H1 (cell line): Measurements from ENCODE around the gene ENOPH1. TPM values are rescaled to one million over a fixed set of nuclear protein-coding genes. Genes with fewer than 3 reads are reported as not detected.

ENCODE experiments used
- CTCF ChIA-PET: fragments of 300-600 bp; sonication (Branson Sonifier 250); formaldehyde crosslinking; loops from one replicate; lab custom pipeline; 2021; ENCODE audit not compliant: partially characterized antibody; lab: Charles Lee
- POLR2A ChIA-PET: fragments of 300-600 bp; sonication (Branson Sonifier 250); formaldehyde crosslinking; loops from one replicate; lab custom pipeline; 2021; ENCODE audit warnings: inconsistent platforms; ENCODE audit not compliant: partially characterized antibody; lab: Charles Lee
- DNase-seq, 2 experiments: peaks; one replicate each; pipeline versions ENCODE4 v3.0.0 to v3.0.0-alpha.2; 2010 to 2022; ENCODE audit warnings: low spot score in 2 of 2, low read depth in 1 of 2, mixed read lengths in 1 of 2
- FAIRE-seq: peaks from 2 replicates; lab custom pipeline; 2011; peaks lifted over from hg19 to GRCh38; lab: Jason Lieb, UNC
- H2AFZ ChIP-seq: 2 replicates; pipeline ENCODE4 v1.8.1; 2012; ENCODE audit warnings: low read length, inconsistent platforms
- H2AK5ac ChIP-seq: 2 replicates; pipeline ENCODE4 v1.6.1; 2013; ENCODE audit warnings: low read depth, low read length
- H2BK120ac ChIP-seq: replicated peaks from 2 replicates; pipeline ENCODE3; 2013; ENCODE audit warnings: low read depth, low read length, inconsistent platforms
- H2BK12ac ChIP-seq: 2 replicates; pipeline ENCODE4 v1.6.1; 2013; ENCODE audit warnings: low read depth, low read length
- H2BK15ac ChIP-seq: 2 replicates; pipeline ENCODE4 v1.6.1; 2013; ENCODE audit warnings: low read length
- H2BK20ac ChIP-seq: 2 replicates; pipeline ENCODE4 v1.6.1; 2013; ENCODE audit warnings: low read length
- H2BK5ac ChIP-seq: 2 replicates; pipeline ENCODE4 v1.6.1; 2013; ENCODE audit warnings: low read depth, low read length
- H3K14ac ChIP-seq: 2 replicates; pipeline ENCODE4 v1.6.1; 2013; ENCODE audit warnings: inconsistent platforms; ENCODE audit not compliant: insufficient read length
- H3K18ac ChIP-seq: 2 replicates; pipeline ENCODE4 v1.6.1; 2013; ENCODE audit warnings: low read length; ENCODE audit errors: extremely low read depth
- H3K23ac ChIP-seq: 2 replicates; pipeline ENCODE4 v1.6.1; 2013; ENCODE audit warnings: inconsistent platforms; ENCODE audit not compliant: insufficient read length
- H3K23me2 ChIP-seq: 2 replicates; pipeline ENCODE4 v1.6.1; 2013; ENCODE audit warnings: low read depth, low read length
- H3K27ac ChIP-seq: 2 replicates; pipeline ENCODE4 v1.6.1; 2011; ENCODE audit warnings: low read depth, low read length, inconsistent platforms
- H3K27me3 ChIP-seq, 4 experiments: replicated peaks in 1 of 4; 1 replicate in 1 of 4; 2 replicates in 3 of 4; pipeline versions ENCODE4 v1.6.1 to v1.8.1; 2011 to 2013; ENCODE audit warnings: low read length in 3 of 4, mild to moderate bottlenecking in 3 of 4, inconsistent platforms in 2 of 4, mixed read lengths in 2 of 4, moderate library complexity in 1 of 4; ENCODE audit not compliant: control insufficient read depth in 3 of 4, insufficient read depth in 3 of 4; ENCODE audit errors: extremely low read depth in 1 of 4
- H3K36me3 ChIP-seq, 4 experiments: 2 replicates each; pipeline versions ENCODE4 v1.6.1 to v1.8.1; 2011 to 2013; ENCODE audit warnings: mild to moderate bottlenecking in 4 of 4, low read length in 3 of 4, moderate library complexity in 2 of 4, control low read depth in 1 of 4, inconsistent platforms in 1 of 4; ENCODE audit not compliant: insufficient read depth in 4 of 4, control insufficient read depth in 2 of 4
- H3K4ac ChIP-seq: replicated peaks from 2 replicates; pipeline ENCODE3; 2013; ENCODE audit warnings: low read length, low read depth, mixed read lengths, inconsistent platforms; ENCODE audit not compliant: insufficient read length
- H3K4me1 ChIP-seq, 4 experiments: replicated peaks in 1 of 4; 1 replicate in 1 of 4; 2 replicates in 3 of 4; pipeline versions ENCODE4 v1.6.1 to v1.8.1; 2011 to 2013; ENCODE audit warnings: low read length in 3 of 4, inconsistent platforms in 2 of 4, mixed read lengths in 1 of 4; ENCODE audit not compliant: insufficient read depth in 4 of 4, control insufficient read depth in 3 of 4
- H3K4me2 ChIP-seq, 2 experiments: 2 replicates each; pipeline versions ENCODE4 v1.6.1 to v1.8.1; 2011 to 2013; ENCODE audit warnings: low read depth in 2 of 2, low read length in 2 of 2, control low read depth in 1 of 2, inconsistent platforms in 1 of 2, mild to moderate bottlenecking in 1 of 2; ENCODE audit not compliant: insufficient read depth in 1 of 2
- H3K4me3 ChIP-seq, 4 experiments: fragments of 200-600, 300-600 bp in 1 of 4; sonication (generic), shearing (Covaris generic), sonication (Bioruptor Twin) in 1 of 4; 2 replicates each; pipeline versions ENCODE4 v1.5.1 to v1.8.1; 2011 to 2016; ENCODE audit warnings: low read length in 4 of 4, low read depth in 3 of 4, control low read depth in 2 of 4, inconsistent platforms in 2 of 4, mild to moderate bottlenecking in 2 of 4, mixed read lengths in 1 of 4, moderate library complexity in 1 of 4; ENCODE audit not compliant: insufficient read depth in 2 of 4; ENCODE audit errors: extremely low read depth in 1 of 4
- H3K56ac ChIP-seq: replicated peaks from 2 replicates; pipeline ENCODE3; 2013; ENCODE audit warnings: low read depth, mild to moderate bottlenecking, mixed read lengths, low read length, inconsistent platforms; ENCODE audit not compliant: insufficient read length
- H3K79me1 ChIP-seq: 2 replicates; pipeline ENCODE4 v1.6.1; 2013; ENCODE audit warnings: low read depth, low read length, control low read depth
- H3K79me2 ChIP-seq, 2 experiments: 2 replicates each; pipeline versions ENCODE4 v1.6.1 to v1.8.1; 2012 to 2013; ENCODE audit warnings: low read length in 2 of 2, mild to moderate bottlenecking in 2 of 2, inconsistent platforms in 1 of 2; ENCODE audit not compliant: insufficient read depth in 2 of 2, control insufficient read depth in 1 of 2
- H3K9ac ChIP-seq, 4 experiments: replicated peaks in 1 of 4; 1 replicate in 1 of 4; 2 replicates in 3 of 4; pipeline versions ENCODE4 v1.6.1 to v1.8.1; 2011 to 2013; ENCODE audit warnings: low read depth in 3 of 4, low read length in 3 of 4, control low read depth in 2 of 4, mild to moderate bottlenecking in 2 of 4, moderate library complexity in 2 of 4, inconsistent platforms in 1 of 4; ENCODE audit errors: extremely low read depth in 1 of 4
- H3K9me3 ChIP-seq, 2 experiments: 2 replicates each; pipeline versions ENCODE4 v1.6.1 to v1.8.1; 2012 to 2013; ENCODE audit warnings: mild to moderate bottlenecking in 2 of 2, moderate library complexity in 2 of 2, control low read depth in 1 of 2, inconsistent platforms in 1 of 2, low read depth in 1 of 2, low read length in 1 of 2, mixed read lengths in 1 of 2; ENCODE audit not compliant: insufficient read depth in 2 of 2
- H4K20me1 ChIP-seq, 2 experiments: replicated peaks in 1 of 2; 2 replicates each; pipeline versions ENCODE3 to v1.8.1; 2011 to 2013; ENCODE audit warnings: inconsistent platforms in 2 of 2, low read length in 2 of 2, mild to moderate bottlenecking in 1 of 2; ENCODE audit not compliant: insufficient read depth in 2 of 2, control insufficient read depth in 1 of 2
- H4K5ac ChIP-seq: 2 replicates; pipeline ENCODE4 v1.6.1; 2013; ENCODE audit warnings: low read length, low read depth, mixed read lengths, inconsistent platforms; ENCODE audit not compliant: insufficient read length
- H4K8ac ChIP-seq: 2 replicates; pipeline ENCODE4 v1.8.0; 2013; ENCODE audit warnings: mild to moderate bottlenecking, moderate library complexity, low read length, inconsistent platforms; ENCODE audit not compliant: insufficient read depth; ENCODE audit errors: extremely low read depth
- H4K91ac ChIP-seq: replicated peaks from 2 replicates; pipeline ENCODE3; 2013; ENCODE audit warnings: low read length, mixed read lengths, inconsistent platforms; ENCODE audit not compliant: insufficient read length
- CBX5 ChIP-seq: fragments of 300-800, 300-1000 bp; sonication (generic); IDR thresholded peaks from 2 replicates; pipeline ENCODE4 v1.7.1; 2016; ENCODE audit warnings: antibody characterized with exemption, low read length, low read depth
- CHD1 ChIP-seq: IDR thresholded peaks from 2 replicates; pipeline ENCODE4 v1.6.1; 2012; ENCODE audit warnings: low read depth, low read length, improper control_type of control experiment
- CHD2 ChIP-seq: IDR thresholded peaks from 2 replicates; pipeline ENCODE4 v1.6.1; 2012; ENCODE audit warnings: low read length, improper control_type of control experiment
- EGR1 ChIP-seq: IDR thresholded peaks from 2 replicates; pipeline ENCODE4 v1.6.1; 2011; ENCODE audit warnings: low read depth, low read length, borderline replicate concordance
- EP300 ChIP-seq, 2 experiments: IDR thresholded peaks; 1 replicate in 1 of 2; 2 replicates in 1 of 2; pipeline ENCODE4 v1.6.1; 2011 to 2012; ENCODE audit warnings: low read depth in 2 of 2, low read length in 2 of 2, mild to moderate bottlenecking in 2 of 2, borderline replicate concordance in 1 of 2, inconsistent platforms in 1 of 2, moderate library complexity in 1 of 2
- KDM5A ChIP-seq: fragments of 200-600 bp; IDR thresholded peaks from 2 replicates; pipeline ENCODE4 v1.7.1; 2012; ENCODE audit warnings: mild to moderate bottlenecking, low read length, inconsistent platforms, mixed read lengths
- MAFK ChIP-seq: IDR thresholded peaks from 2 replicates; pipeline ENCODE4 v1.6.1; 2012; ENCODE audit warnings: low read depth, mild to moderate bottlenecking, improper control_type of control experiment, low read length
- NANOG ChIP-seq: IDR thresholded peaks from 2 replicates; pipeline ENCODE4 v1.6.1; 2011; ENCODE audit warnings: low read length, low read depth, mild to moderate bottlenecking, inconsistent platforms; ENCODE audit not compliant: insufficient read depth, poor library complexity, severe bottlenecking
- POLR2A ChIP-seq, 2 experiments: IDR thresholded peaks; 1 replicate in 1 of 2; 2 replicates in 1 of 2; pipeline ENCODE4 v1.6.1; 2011; ENCODE audit warnings: low read depth in 2 of 2, low read length in 2 of 2, mild to moderate bottlenecking in 2 of 2; ENCODE audit errors: control extremely low read depth in 1 of 2
- POU5F1 ChIP-seq: IDR thresholded peaks from 2 replicates; pipeline ENCODE4 v1.6.1; 2011; ENCODE audit warnings: low read depth, mild to moderate bottlenecking, low read length, moderate library complexity
- RXRA ChIP-seq: IDR thresholded peaks from 2 replicates; pipeline ENCODE4 v1.6.1; 2011; ENCODE audit warnings: low read depth, mild to moderate bottlenecking, low read length, moderate library complexity; ENCODE audit not compliant: insufficient read depth
- TAF1 ChIP-seq: IDR thresholded peaks from 2 replicates; pipeline ENCODE4 v1.6.1; 2011; ENCODE audit warnings: mild to moderate bottlenecking, low read depth, low read length
- TBP ChIP-seq: IDR thresholded peaks from 2 replicates; pipeline ENCODE4 v1.6.1; 2011; ENCODE audit warnings: low read depth, low read length, improper control_type of control experiment
- TEAD4 ChIP-seq: IDR thresholded peaks from 2 replicates; pipeline ENCODE4 v1.6.1; 2012; ENCODE audit warnings: low read depth, low read length, inconsistent platforms, mixed read lengths
- WGBS, 2 experiments: shearing (Covaris generic) in 1 of 2; methylation state at CpG; one replicate each; pipeline versions ENCODE4 v1.1.6 to v1.1.7; 2013 to 2015; ENCODE audit warnings: low lambda C conversion rate in 2 of 2, mixed read lengths in 2 of 2, inconsistent platforms in 1 of 2, low coverage in 1 of 2, missing lambda C conversion rate in 1 of 2; ENCODE audit not compliant: insufficient replicate concordance in 2 of 2, insufficient coverage in 1 of 2, insufficient read length in 1 of 2; ENCODE audit errors: extremely low coverage in 1 of 2, missing lambda C conversion rate in 1 of 2; 5-methylcytosine and 5-hydroxymethylcytosine counted together
- polyA plus RNA-seq, 7 experiments: library from polyadenylated mRNA; depleted of rRNA in 3 of 7; stranded (reverse) in 5 of 7; unstranded in 2 of 7; fragments of >200 nt in 5 of 7; fragments of 200-250 nt in 2 of 7; gene quantifications; 1 replicate in 5 of 7; 2 replicates in 1 of 7; 4 replicates in 1 of 7; pipeline versions ENCODE4 v1.2.1 to v1.2.3, GENCODE V29; 2011 to 2013; ENCODE audit warnings: missing spikeins in 2 of 7, mixed read lengths in 2 of 7
- total RNA-seq: library from RNA; stranded (reverse); fragmentation: NEBNext Ultra II Directional; extraction: Animal tissue kit (Norgen Biotek cat#: 25700); gene quantifications from 2 replicates; pipeline ENCODE4 v1.2.1, GENCODE V29; 2021

Gene ENOPH1
- total and polyA plus RNA-seq, 2 of the 8 experiments (the other 6 are each of a cell fraction or from before 2014, with no cell fraction given), result 25.1 to 89.3 TPM

DNA sequence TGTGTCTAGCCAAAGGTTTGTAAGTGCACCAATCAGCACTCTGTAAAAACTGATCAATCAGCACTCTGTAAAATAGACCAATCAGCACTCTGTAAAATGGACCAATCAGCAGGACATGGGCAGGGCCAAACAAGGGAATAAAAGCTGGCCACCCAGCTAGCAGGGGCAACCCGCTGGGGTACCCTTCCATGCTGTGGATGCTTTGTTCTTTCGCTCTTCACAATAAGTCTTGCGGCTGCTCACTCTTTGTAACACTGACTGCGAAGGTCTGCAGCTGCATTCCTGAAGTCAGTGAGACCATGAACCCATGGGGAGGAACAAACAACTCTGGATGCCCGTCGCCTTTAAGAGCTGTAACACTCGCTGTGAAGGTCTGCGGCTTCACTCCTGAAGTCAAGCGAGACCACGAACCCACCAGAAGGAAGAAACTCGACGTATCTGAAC is 14.4 kb upstream of the ENOPH1 start:
- Histone ChIP-seq H2BK5ac (no peak overlapping the region), H4K20me1 (no peaks in the 10 kb centered on the region), H2BK120ac (no peak overlapping the region), H3K79me1 (no peaks in the 10 kb centered on the region), H3K27me3 (no peaks in the 10 kb centered on the region), H3K27ac (no peak overlapping the region), H2BK20ac (no peak overlapping the region), H3K9me3 (peaks cover 0 to 2% of the 10 kb centered on the region in 2 experiments; a peak in 1 of 4 replicates), H4K91ac (no peak overlapping the region), H3K36me3 (no peaks in the 10 kb centered on the region), H3K4me3 (no peak overlapping the region; a peak in 1 of 8 replicates), H3K14ac (no peak overlapping the region), H3K23me2 (no peaks in the 10 kb centered on the region), H2AFZ (no peak overlapping the region), H3K4me1 (no peaks in the 10 kb centered on the region), H3K79me2 (no peaks in the 10 kb centered on the region), H3K4ac (no peak overlapping the region), H2BK12ac (no peak overlapping the region), H2AK5ac (no peak overlapping the region), H4K5ac (no peak overlapping the region), H3K18ac (no peak overlapping the region), H3K56ac (no peak overlapping the region), H4K8ac (no peak overlapping the region), H3K4me2 (no peak overlapping the region; a peak in 1 of 4 replicates), H3K23ac (no peak overlapping the region), H3K9ac (no peak overlapping the region), H2BK15ac (no peak overlapping the region)
- WGBS, 2 experiments, result 79% methylated on average over 12 of the region's 12 CpGs; no CpG with 5 or more reads in 1 of the 2 experiments
- TF ChIP-seq EP300 (IDR thresholded peaks at IDR 0.05; ENCODE audit: borderline replicate concordance in 1 of 2, low read depth in 2 of 2, low read length in 2 of 2) (no peak), KDM5A (no peak), NANOG (peak; percentile 78), TBP (peak; percentile 76), TAF1 (peak; percentile 38; the same call in 1 of the 2 replicates), MAFK (peak; percentile 25; the same call in 1 of the 2 replicates), CHD2 (no peak), CBX5 (no peak), TEAD4 (peak; percentile 80; the same call in 1 of the 2 replicates), POLR2A (IDR thresholded peaks at IDR 0.05; ENCODE audit: control extremely low read depth in 1 of 2, low read depth in 2 of 2, low read length in 2 of 2) (peak in 1 of 2 experiments; percentile 52; a peak in 1 of 3 replicates), EGR1 (no peak), CHD1 (no peak), RXRA (no peak), POU5F1 (no peak)
- POLR2A ChIA-PET, result interaction anchor here (0.8 to 4.6 kb wide), 7 partner anchors 9 to 48 kb away, joined by 3 to 76 read pairs (median 8); partner anchors contain the start of genes HNRNPD and HNRNPDL
- CTCF ChIA-PET, result interaction anchor here (1.2 to 2.1 kb wide), 2 partner anchors 8 to 13 kb away, joined by 3 to 6 read pairs; no protein-coding TSS in a partner anchor
- DNase-seq (no peak), FAIRE-seq (peak; percentile 57)
